IPS-18c (cell line): Measurements from ENCODE around the gene EMX2.

Experiments
- H3K4me3 ChIP-seq: 2 replicates; pipeline ENCODE4 v1.7.0; 2013; ENCODE audit warnings: low read depth, mild to moderate bottlenecking, low read length, moderate library complexity; ENCODE audit not compliant: insufficient read depth
- H3K9me3 ChIP-seq: one replicate; pipeline ENCODE4 v1.6.1; 2013; ENCODE audit warnings: mild to moderate bottlenecking, low read length, moderate library complexity; ENCODE audit not compliant: control insufficient read depth, insufficient read depth

Gene EMX2

GRCh38 chr10:117519286-117519685, 23.3 kb upstream of the EMX2 start:
- Histone ChIP-seq H3K4me3 (no peak overlapping the region), H3K9me3 (no peaks in the 10 kb centered on the region)

- H3K4me3 ChIP-seq = no peak overlapping the region
- H3K9me3 ChIP-seq = no peaks in the 10 kb centered on the region
Measured at GRCh38 chr10:117519879-117520278, 22.7 kb upstream of the EMX2 start.

GRCh38 chr10:117530791-117531190, 11.8 kb upstream of the EMX2 start:
- no peak overlapping the region for H3K4me3 ChIP-seq
- peaks cover 4% of the 10 kb centered on the region for H3K9me3 ChIP-seq

- H3K4me3 ChIP-seq = no peak overlapping the region
Measured at GRCh38 chr10:117531371-117532002, 11.1 kb upstream of the EMX2 start.

GRCh38 chr10:117532003-117532385, 10.6 kb upstream of the EMX2 start:
- no peak overlapping the region for H3K4me3 ChIP-seq
- H3K9me3 ChIP-seq = peaks cover 4% of the 10 kb centered on the region

More at GRCh38 chr10:117531371-117532002, 11.1 kb upstream of the EMX2 start:
- H3K9me3 ChIP-seq = peaks cover 4% of the 10 kb centered on the region

GRCh38 chr10:117532451-117533107, 10.0 kb upstream of the EMX2 start:
- H3K9me3 ChIP-seq = peaks cover 4% of the 10 kb centered on the region
- no peak overlapping the region for H3K4me3 ChIP-seq

GRCh38 chr10:117533507-117534281, 8.9 kb upstream of the EMX2 start:
- H3K4me3 ChIP-seq = no peak overlapping the region
- H3K9me3 ChIP-seq = peaks cover 4% of the 10 kb centered on the region

GRCh38 chr10:117534321-117535297, 7.9 kb upstream of the EMX2 start:
- H3K4me3 ChIP-seq = peak overlapping the region; percentile 28

GRCh38 chr10:117535298-117536071, 7.1 kb upstream of the EMX2 start:
- Histone ChIP-seq H3K9me3 (peaks cover 4% of the 10 kb centered on the region), H3K4me3 (peak overlapping the region; percentile 28)

More at GRCh38 chr10:117534321-117535297, 7.9 kb upstream of the EMX2 start:
- H3K9me3 ChIP-seq = peaks cover 4% of the 10 kb centered on the region

- Histone ChIP-seq H3K9me3 (peaks cover 4% of the 10 kb centered on the region), H3K4me3 (no peak overlapping the region)
Measured at GRCh38 chr10:117536072-117536865, 6.3 kb upstream of the EMX2 start.

GRCh38 chr10:117536866-117537435, 5.6 kb upstream of the EMX2 start:
- Histone ChIP-seq H3K4me3 (peak overlapping the region; percentile 28), H3K9me3 (no peaks in the 10 kb centered on the region)

- peak overlapping the region; percentile 28 for H3K4me3 ChIP-seq
- no peaks in the 10 kb centered on the region for H3K9me3 ChIP-seq
Measured at GRCh38 chr10:117537436-117537903, 5.1 kb upstream of the EMX2 start.

GRCh38 chr10:117537904-117538524, 4.5 kb upstream of the EMX2 start:
- Histone ChIP-seq H3K9me3 (no peaks in the 10 kb centered on the region), H3K4me3 (no peak overlapping the region; the same call in 1 of the 2 replicates)

- no peak overlapping the region for H3K4me3 ChIP-seq
Measured at GRCh38 chr10:117539361-117539773, 3.2 kb upstream of the EMX2 start.

More at GRCh38 chr10:117539361-117539773, 3.2 kb upstream of the EMX2 start:
- no peaks in the 10 kb centered on the region for H3K9me3 ChIP-seq
